WTC11 (cell line): ENCODE measurements around the gene GOLT1B. TPM values are rescaled to one million over a fixed set of nuclear protein-coding genes. Genes with fewer than 3 reads are reported as not detected.

Experiments
- ATAC-seq: fragments of 200-7000 bp; cut with Tn5 transposase; 2 replicates; pipeline ENCODE4 v1.10.0; 2021; ENCODE audit warnings: mild to moderate bottlenecking, moderate library complexity
- CTCF ChIA-PET: fragments of 300-600 bp; sonication (Branson Sonifier 250); formaldehyde crosslinking; loops from one replicate; lab custom pipeline; 2021; ENCODE audit warnings: antibody characterized with exemption; lab: Charles Lee
- POLR2A ChIA-PET: fragments of 350-600 bp; sonication (Branson Sonifier 250); formaldehyde crosslinking; loops from one replicate; lab custom pipeline; 2021; ENCODE audit warnings: antibody characterized with exemption; lab: Charles Lee
- DNase-seq: peaks from one replicate; pipeline ENCODE4 v3.0.0; 2021; ENCODE audit warnings: low spot score
- H3K27ac Mint-ChIP-seq: 2 replicates; pipeline ENCODE4 v1.8.0; 2021; ENCODE audit warnings: mixed read lengths
- H3K27me3 Mint-ChIP-seq: 2 replicates; pipeline ENCODE4 v1.8.0; 2021; ENCODE audit warnings: low read depth, mild to moderate bottlenecking, moderate library complexity, mixed read lengths
- H3K36me3 Mint-ChIP-seq: 2 replicates; pipeline ENCODE4 v1.8.0; 2021; ENCODE audit warnings: mixed read lengths
- H3K4me1 Mint-ChIP-seq: 2 replicates; pipeline ENCODE4 v1.8.0; 2022; ENCODE audit warnings: mixed read lengths
- H3K4me3 Mint-ChIP-seq: 2 replicates; pipeline ENCODE4 v1.8.0; 2021; ENCODE audit warnings: mild to moderate bottlenecking, moderate library complexity, mixed read lengths
- H3K9me3 Mint-ChIP-seq: 2 replicates; pipeline ENCODE4 v1.8.0; 2021; ENCODE audit warnings: mixed read lengths
- ATF1 ChIP-seq: sonication (generic); formaldehyde crosslinking; IDR thresholded peaks from 2 replicates; pipeline ENCODE4 v1.8.1; 2023; ENCODE audit warnings: mild to moderate bottlenecking, moderate library complexity, missing genetic modification reagents
- CREM ChIP-seq: sonication (generic); formaldehyde crosslinking; IDR thresholded peaks from 2 replicates; pipeline ENCODE4 v1.8.1; 2022; ENCODE audit warnings: mild to moderate bottlenecking, missing genetic modification reagents, moderate library complexity
- ESRRA ChIP-seq: sonication (generic); formaldehyde crosslinking; IDR thresholded peaks from 2 replicates; pipeline ENCODE4 v1.8.1; 2022; ENCODE audit warnings: mild to moderate bottlenecking, missing genetic modification reagents, borderline replicate concordance
- ETV6 ChIP-seq: sonication (generic); formaldehyde crosslinking; IDR thresholded peaks from 2 replicates; pipeline ENCODE4 v1.8.1; 2022; ENCODE audit warnings: mild to moderate bottlenecking, missing genetic modification reagents
- GABPB1 ChIP-seq: sonication (generic); formaldehyde crosslinking; IDR thresholded peaks from 2 replicates; pipeline ENCODE4 v1.8.1; 2023; ENCODE audit warnings: mild to moderate bottlenecking, missing genetic modification reagents
- NFYB ChIP-seq: sonication (generic); formaldehyde crosslinking; conservative IDR thresholded peaks from 2 replicates; pipeline ENCODE4 v1.8.0; 2022; ENCODE audit warnings: low read depth, missing genetic modification reagents
- NR3C1 ChIP-seq: sonication (generic); formaldehyde crosslinking; conservative IDR thresholded peaks from 2 replicates; pipeline ENCODE4 v1.8.1; 2023; ENCODE audit warnings: low read depth, mild to moderate bottlenecking, missing genetic modification reagents
- PRRX2 ChIP-seq: fragments of 250-450 bp; sonication (Bioruptor Pico); IDR thresholded peaks from 2 replicates; pipeline ENCODE4 v1.8.0; 2021; ENCODE audit warnings: mild to moderate bottlenecking
- ZNF121 ChIP-seq: sonication (generic); formaldehyde crosslinking; IDR thresholded peaks from 2 replicates; pipeline ENCODE4 v1.8.0; 2023; ENCODE audit warnings: missing genetic modification reagents
- ZNF232 ChIP-seq: sonication (generic); formaldehyde crosslinking; IDR thresholded peaks from 2 replicates; pipeline ENCODE4 v1.8.0; 2022; ENCODE audit warnings: mild to moderate bottlenecking, missing genetic modification reagents
- ZNF396 ChIP-seq: fragments of 250-450 bp; sonication (Bioruptor Pico); IDR thresholded peaks from 2 replicates; pipeline ENCODE4 v1.8.0; 2021; ENCODE audit warnings: mild to moderate bottlenecking, moderate library complexity, borderline replicate concordance
- total RNA-seq: library from RNA; stranded (reverse); gene quantifications from 3 replicates; pipeline ENCODE4 v1.2.3, GENCODE V29; 2021
- TF ChIP-seq, protein P1 (sequence below): sonication (generic); formaldehyde crosslinking; IDR thresholded peaks from 2 replicates; pipeline ENCODE4 v1.8.0; 2023; ENCODE audit warnings: mild to moderate bottlenecking, missing genetic modification reagents
- TF ChIP-seq, protein P2 (sequence below): sonication (generic); formaldehyde crosslinking; IDR thresholded peaks from 2 replicates; pipeline ENCODE4 v1.8.0; 2022; ENCODE audit warnings: mild to moderate bottlenecking, missing genetic modification reagents
- TF ChIP-seq, protein P3 (sequence below): sonication (generic); formaldehyde crosslinking; IDR thresholded peaks from 2 replicates; pipeline ENCODE4 v1.8.1; 2022; ENCODE audit warnings: missing genetic modification reagents, borderline replicate concordance
- TF ChIP-seq, protein P4 (sequence below): fragments of 250-450 bp; sonication (Bioruptor Pico); IDR thresholded peaks from 2 replicates; pipeline ENCODE4 v1.9.0; 2021; ENCODE audit warnings: mild to moderate bottlenecking, borderline replicate concordance

Gene GOLT1B
- total RNA-seq, 1 experiment from 2014 or later = 39.7 TPM

DNA sequence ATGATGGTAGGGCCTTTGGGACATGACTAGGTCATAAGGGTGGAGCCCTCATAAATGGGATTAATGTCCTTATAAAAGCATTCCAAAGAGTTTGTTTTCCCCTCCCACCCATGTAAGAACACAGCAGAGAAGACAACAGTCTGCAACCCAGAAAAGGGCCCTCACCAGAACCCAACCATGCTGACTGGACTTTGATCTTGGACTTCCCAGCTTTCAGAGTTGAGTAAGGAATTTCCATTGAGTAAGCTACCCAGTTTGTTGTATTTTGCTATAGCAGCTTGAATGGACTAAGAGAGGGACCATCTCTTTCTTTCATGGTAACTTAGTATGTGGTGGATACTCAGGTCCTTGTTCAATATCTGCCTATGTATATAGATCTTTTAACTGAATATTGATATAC lies 21.6 kb downstream of the GOLT1B start:
- TF ChIP-seq, protein P1, sequence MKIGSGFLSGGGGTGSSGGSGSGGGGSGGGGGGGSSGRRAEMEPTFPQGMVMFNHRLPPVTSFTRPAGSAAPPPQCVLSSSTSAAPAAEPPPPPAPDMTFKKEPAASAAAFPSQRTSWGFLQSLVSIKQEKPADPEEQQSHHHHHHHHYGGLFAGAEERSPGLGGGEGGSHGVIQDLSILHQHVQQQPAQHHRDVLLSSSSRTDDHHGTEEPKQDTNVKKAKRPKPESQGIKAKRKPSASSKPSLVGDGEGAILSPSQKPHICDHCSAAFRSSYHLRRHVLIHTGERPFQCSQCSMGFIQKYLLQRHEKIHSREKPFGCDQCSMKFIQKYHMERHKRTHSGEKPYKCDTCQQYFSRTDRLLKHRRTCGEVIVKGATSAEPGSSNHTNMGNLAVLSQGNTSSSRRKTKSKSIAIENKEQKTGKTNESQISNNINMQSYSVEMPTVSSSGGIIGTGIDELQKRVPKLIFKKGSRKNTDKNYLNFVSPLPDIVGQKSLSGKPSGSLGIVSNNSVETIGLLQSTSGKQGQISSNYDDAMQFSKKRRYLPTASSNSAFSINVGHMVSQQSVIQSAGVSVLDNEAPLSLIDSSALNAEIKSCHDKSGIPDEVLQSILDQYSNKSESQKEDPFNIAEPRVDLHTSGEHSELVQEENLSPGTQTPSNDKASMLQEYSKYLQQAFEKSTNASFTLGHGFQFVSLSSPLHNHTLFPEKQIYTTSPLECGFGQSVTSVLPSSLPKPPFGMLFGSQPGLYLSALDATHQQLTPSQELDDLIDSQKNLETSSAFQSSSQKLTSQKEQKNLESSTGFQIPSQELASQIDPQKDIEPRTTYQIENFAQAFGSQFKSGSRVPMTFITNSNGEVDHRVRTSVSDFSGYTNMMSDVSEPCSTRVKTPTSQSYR (CRISPR knock-in tag) = no peak
- TF ChIP-seq, protein P2, sequence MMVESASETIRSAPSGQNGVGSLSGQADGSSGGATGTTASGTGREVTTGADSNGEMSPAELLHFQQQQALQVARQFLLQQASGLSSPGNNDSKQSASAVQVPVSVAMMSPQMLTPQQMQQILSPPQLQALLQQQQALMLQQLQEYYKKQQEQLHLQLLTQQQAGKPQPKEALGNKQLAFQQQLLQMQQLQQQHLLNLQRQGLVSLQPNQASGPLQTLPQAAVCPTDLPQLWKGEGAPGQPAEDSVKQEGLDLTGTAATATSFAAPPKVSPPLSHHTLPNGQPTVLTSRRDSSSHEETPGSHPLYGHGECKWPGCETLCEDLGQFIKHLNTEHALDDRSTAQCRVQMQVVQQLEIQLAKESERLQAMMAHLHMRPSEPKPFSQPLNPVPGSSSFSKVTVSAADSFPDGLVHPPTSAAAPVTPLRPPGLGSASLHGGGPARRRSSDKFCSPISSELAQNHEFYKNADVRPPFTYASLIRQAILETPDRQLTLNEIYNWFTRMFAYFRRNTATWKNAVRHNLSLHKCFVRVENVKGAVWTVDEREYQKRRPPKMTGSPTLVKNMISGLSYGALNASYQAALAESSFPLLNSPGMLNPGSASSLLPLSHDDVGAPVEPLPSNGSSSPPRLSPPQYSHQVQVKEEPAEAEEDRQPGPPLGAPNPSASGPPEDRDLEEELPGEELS (CRISPR knock-in tag) = no peak
- TF ChIP-seq ETV6 (CRISPR knock-in tag) (no peak), PRRX2 (CRISPR knock-in tag) (no peak)
- POLR2A ChIA-PET = no interaction called here

DNA sequence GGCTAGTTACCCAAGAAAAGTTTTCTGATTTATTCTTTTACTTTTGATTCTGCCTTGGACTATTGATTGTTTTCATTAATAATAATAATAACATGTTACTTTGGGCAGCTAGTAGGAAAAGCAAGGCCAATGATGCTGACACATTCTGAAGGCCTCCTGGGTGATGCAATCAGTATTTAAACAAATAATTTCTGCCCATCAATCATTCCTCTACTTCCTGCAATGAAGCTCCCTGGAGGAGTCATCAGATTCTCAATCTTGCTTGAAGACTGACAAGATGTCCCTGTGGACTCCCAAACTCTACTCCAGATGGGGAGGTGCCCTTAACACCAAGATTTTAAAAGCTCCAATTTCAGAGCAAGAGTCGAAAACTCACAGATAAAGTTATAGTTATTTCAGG lies 24.5 kb downstream of the GOLT1B start, which contains the start of gene SPX:
SPX (plus strand) TSS at position 244 of the 400 bp plus-strand sequence. CDS start 177 bp downstream, outside the sequence.
- no peak within 1 kb of the TSS for H3K27ac Mint-ChIP-seq
- no peaks in the 10 kb centered on the region for H3K36me3 Mint-ChIP-seq
- H3K27me3 Mint-ChIP-seq = peaks cover 51% of the 10 kb centered on the region
- TF ChIP-seq GABPB1 (CRISPR knock-in tag) = peak; percentile 62
- TF ChIP-seq ESRRA (CRISPR knock-in tag) = no peak
- DNase-seq (no peak), ATAC-seq (no peak)
- CTCF ChIA-PET = no interaction called here
- peaks cover 3% of the 10 kb centered on the region; the same call in 1 of the 2 replicates for H3K9me3 Mint-ChIP-seq
- peak within 1 kb of the TSS; percentile 91 for H3K4me3 Mint-ChIP-seq
- POLR2A ChIA-PET = no interaction called here
- H3K4me1 Mint-ChIP-seq = peaks cover 12% of the 10 kb centered on the region

More for the DNA sequence above, 21.6 kb downstream of the GOLT1B start:
- ATAC-seq (no peak), DNase-seq (no peak)
- H3K27me3 Mint-ChIP-seq = peaks cover 26% of the 10 kb centered on the region
- H3K4me1 Mint-ChIP-seq = peaks cover 7% of the 10 kb centered on the region
- no peak overlapping the region for H3K4me3 Mint-ChIP-seq
- no peaks in the 10 kb centered on the region for H3K36me3 Mint-ChIP-seq
- H3K9me3 Mint-ChIP-seq = peaks cover 3% of the 10 kb centered on the region; the same call in 1 of the 2 replicates
- CTCF ChIA-PET = no interaction called here
- H3K27ac Mint-ChIP-seq = no peak overlapping the region

DNA sequence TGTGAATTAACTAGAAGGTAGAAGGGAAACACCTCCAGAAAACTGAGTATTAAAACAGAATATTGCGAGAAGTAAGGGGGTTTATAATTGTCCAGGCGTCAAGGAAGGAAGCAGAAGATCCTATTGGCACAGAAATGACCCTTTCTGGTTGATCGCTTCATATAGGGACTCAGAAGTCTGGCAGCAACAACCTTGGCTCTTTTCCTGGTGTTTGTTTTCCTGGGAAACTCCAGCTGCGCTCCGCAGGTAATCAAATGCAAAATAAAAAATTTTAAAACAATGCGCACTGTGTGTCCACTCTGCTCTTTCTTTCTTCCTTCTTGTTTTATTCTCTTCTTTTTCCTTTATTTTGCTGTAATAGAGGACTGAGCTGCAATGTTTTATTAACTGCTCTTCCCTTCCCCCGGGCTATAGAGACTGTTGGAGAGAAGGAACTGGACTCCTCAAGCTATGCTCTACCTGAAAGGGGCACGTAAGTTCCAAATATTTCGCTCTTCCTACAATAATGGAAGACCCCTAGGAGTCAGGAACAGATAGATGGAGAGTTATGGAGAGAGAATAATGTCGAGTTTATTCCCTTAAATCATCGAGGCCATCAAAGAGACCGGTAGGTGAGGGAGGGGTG lies 25.2 kb downstream of the GOLT1B start:
- Mint-ChIP-seq H3K36me3 (no peaks in the 10 kb centered on the region), H3K27ac (no peak overlapping the region), H3K9me3 (peaks cover 3% of the 10 kb centered on the region; the same call in 1 of the 2 replicates), H3K4me1 (peaks cover 12% of the 10 kb centered on the region), H3K4me3 (peak overlapping the region; percentile 91), H3K27me3 (peaks cover 57% of the 10 kb centered on the region)
- CTCF ChIA-PET = interaction anchor here (0.6 to 1.0 kb wide), 2 partner anchors 25 to 532 kb away, joined by 3 read pairs; partner anchors contain the start of genes GOLT1B and RECQL
- DNase-seq (no peak), ATAC-seq (peak; percentile 3; the same call in 1 of the 2 replicates)
- TF ChIP-seq, protein P3, sequence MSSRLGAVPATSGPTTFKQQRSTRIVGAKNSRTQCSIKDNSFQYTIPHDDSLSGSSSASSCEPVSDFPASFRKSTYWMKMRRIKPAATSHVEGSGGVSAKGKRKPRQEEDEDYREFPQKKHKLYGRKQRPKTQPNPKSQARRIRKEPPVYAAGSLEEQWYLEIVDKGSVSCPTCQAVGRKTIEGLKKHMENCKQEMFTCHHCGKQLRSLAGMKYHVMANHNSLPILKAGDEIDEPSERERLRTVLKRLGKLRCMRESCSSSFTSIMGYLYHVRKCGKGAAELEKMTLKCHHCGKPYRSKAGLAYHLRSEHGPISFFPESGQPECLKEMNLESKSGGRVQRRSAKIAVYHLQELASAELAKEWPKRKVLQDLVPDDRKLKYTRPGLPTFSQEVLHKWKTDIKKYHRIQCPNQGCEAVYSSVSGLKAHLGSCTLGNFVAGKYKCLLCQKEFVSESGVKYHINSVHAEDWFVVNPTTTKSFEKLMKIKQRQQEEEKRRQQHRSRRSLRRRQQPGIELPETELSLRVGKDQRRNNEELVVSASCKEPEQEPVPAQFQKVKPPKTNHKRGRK (CRISPR knock-in tag) = no peak
- TF ChIP-seq NFYB (no peak), ATF1 (CRISPR knock-in tag) (no peak), ZNF396 (CRISPR knock-in tag) (no peak), ZNF232 (CRISPR knock-in tag) (no peak), ZNF121 (no peak), NR3C1 (CRISPR knock-in tag) (no peak), CREM (no peak)
- TF ChIP-seq, protein P4, sequence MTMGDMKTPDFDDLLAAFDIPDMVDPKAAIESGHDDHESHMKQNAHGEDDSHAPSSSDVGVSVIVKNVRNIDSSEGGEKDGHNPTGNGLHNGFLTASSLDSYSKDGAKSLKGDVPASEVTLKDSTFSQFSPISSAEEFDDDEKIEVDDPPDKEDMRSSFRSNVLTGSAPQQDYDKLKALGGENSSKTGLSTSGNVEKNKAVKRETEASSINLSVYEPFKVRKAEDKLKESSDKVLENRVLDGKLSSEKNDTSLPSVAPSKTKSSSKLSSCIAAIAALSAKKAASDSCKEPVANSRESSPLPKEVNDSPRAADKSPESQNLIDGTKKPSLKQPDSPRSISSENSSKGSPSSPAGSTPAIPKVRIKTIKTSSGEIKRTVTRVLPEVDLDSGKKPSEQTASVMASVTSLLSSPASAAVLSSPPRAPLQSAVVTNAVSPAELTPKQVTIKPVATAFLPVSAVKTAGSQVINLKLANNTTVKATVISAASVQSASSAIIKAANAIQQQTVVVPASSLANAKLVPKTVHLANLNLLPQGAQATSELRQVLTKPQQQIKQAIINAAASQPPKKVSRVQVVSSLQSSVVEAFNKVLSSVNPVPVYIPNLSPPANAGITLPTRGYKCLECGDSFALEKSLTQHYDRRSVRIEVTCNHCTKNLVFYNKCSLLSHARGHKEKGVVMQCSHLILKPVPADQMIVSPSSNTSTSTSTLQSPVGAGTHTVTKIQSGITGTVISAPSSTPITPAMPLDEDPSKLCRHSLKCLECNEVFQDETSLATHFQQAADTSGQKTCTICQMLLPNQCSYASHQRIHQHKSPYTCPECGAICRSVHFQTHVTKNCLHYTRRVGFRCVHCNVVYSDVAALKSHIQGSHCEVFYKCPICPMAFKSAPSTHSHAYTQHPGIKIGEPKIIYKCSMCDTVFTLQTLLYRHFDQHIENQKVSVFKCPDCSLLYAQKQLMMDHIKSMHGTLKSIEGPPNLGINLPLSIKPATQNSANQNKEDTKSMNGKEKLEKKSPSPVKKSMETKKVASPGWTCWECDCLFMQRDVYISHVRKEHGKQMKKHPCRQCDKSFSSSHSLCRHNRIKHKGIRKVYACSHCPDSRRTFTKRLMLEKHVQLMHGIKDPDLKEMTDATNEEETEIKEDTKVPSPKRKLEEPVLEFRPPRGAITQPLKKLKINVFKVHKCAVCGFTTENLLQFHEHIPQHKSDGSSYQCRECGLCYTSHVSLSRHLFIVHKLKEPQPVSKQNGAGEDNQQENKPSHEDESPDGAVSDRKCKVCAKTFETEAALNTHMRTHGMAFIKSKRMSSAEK (CRISPR knock-in tag) = no peak
- POLR2A ChIA-PET = interaction anchor here (0.7 to 2.0 kb wide), 2 partner anchors 130 to 323 kb away, joined by 9 to 11 read pairs; partner anchors contain the start of gene LDHB
